ENCODE results near the gene HTT. TPM values are rescaled to one million over a fixed set of nuclear protein-coding genes. Genes with fewer than 3 reads are reported as not detected.

HTT gene
- total and polyA plus RNA-seq, 10 of the 15 experiments (the other 5 are each of a cell fraction or from before 2014, with no cell fraction given), result 3.3 to 113 (median 43.3) TPM

GRCh38 chr4:3130826-3131225 is 56.3 kb downstream of the HTT start:
- BruUV-seq (replicated peaks), result no TSS peak
- no peak overlapping the region for H3K4me3 ChIP-seq
- RAD21 ChIA-PET (ENCODE audit: unreplicated experiment), result no interaction called here
- FAIRE-seq, result no peak
- POLR2A ChIA-PET, result no interaction called here
- no peak overlapping the region for H3K9ac ChIP-seq (ENCODE audit: control insufficient read depth, insufficient read depth, low read length)
- CTCF ChIA-PET, result no interaction called here
- no peak overlapping the region for H2AFZ ChIP-seq (ENCODE audit: control insufficient read depth, low read depth, low read length)
- no peaks in the 10 kb centered on the region for H3K79me2 ChIP-seq (ENCODE audit: control insufficient read depth, insufficient read depth, low read length)
- WGBS (ENCODE audit: insufficient coverage, insufficient replicate concordance, low lambda C conversion rate, missing lambda C conversion rate), result 94% methylated on average over 4 of the region's 4 CpGs
- no peaks in the 10 kb centered on the region for H3K27me3 ChIP-seq (replicated peaks in 1 of 2; ENCODE audit: control insufficient read depth in 2 of 2, insufficient read depth in 2 of 2, low read length in 1 of 2)
- no peak for ATAC-seq
- SMC1A ChIA-PET (ENCODE audit: uncharacterized antibody, unreplicated experiment), result no interaction called here
- no peak for DNase-seq (ENCODE audit: low read depth, low spot score)
- TF ChIP-seq POLR2A (IDR thresholded peaks at IDR 0.05; ENCODE audit: low read depth, low read length), result 0 out of 2 replicates have a peak, but pooled peaks have one; percentile 10
- no peak for TF ChIP-seq CHD2 (IDR thresholded peaks at IDR 0.05; ENCODE audit: borderline replicate concordance, low read depth, low read length)
- intact Hi-C loops (cut with micrococcal nuclease; ENCODE audit: unreplicated experiment) (no loop called here), in situ Hi-C loops (cut with MboI) (no loop called here)
- H3K4me2 ChIP-seq (ENCODE audit: control insufficient read depth, insufficient read depth), result no peak overlapping the region
- H3K27ac ChIP-seq (ENCODE audit: control insufficient read depth, insufficient read depth), result no peak overlapping the region
- H4K20me1 ChIP-seq (ENCODE audit: control insufficient read depth, insufficient read depth), result no peaks in the 10 kb centered on the region
- peaks cover 38 to 61% of the 10 kb centered on the region in 2 experiments for H3K36me3 ChIP-seq (ENCODE audit: control insufficient read depth in 2 of 2, insufficient read depth in 2 of 2, low read length in 1 of 2)
- no peaks in the 10 kb centered on the region for H3K4me1 ChIP-seq (ENCODE audit: control insufficient read depth, insufficient read depth, low read length)
- H3K9me3 ChIP-seq (replicated peaks; ENCODE audit: control insufficient read depth, insufficient read depth, low read length), result no peaks in the 10 kb centered on the region

GRCh38 chr4:3134201-3134600 is 59.7 kb downstream of the HTT start:
- Histone ChIP-seq H3K9ac (ENCODE audit: control insufficient read depth, insufficient read depth, low read length) (no peak overlapping the region), H4K20me1 (ENCODE audit: control insufficient read depth, insufficient read depth) (no peaks in the 10 kb centered on the region), H2AFZ (ENCODE audit: control insufficient read depth, low read depth, low read length) (no peak overlapping the region), H3K27me3 (replicated peaks in 1 of 2; ENCODE audit: control insufficient read depth in 2 of 2, insufficient read depth in 2 of 2, low read length in 1 of 2) (no peaks in the 10 kb centered on the region), H3K79me2 (ENCODE audit: control insufficient read depth, insufficient read depth, low read length) (no peaks in the 10 kb centered on the region), H3K4me3 (no peak overlapping the region), H3K36me3 (ENCODE audit: control insufficient read depth in 2 of 2, insufficient read depth in 2 of 2, low read length in 1 of 2) (peaks cover 29 to 65% of the 10 kb centered on the region in 2 experiments), H3K4me2 (ENCODE audit: control insufficient read depth, insufficient read depth) (no peak overlapping the region), H3K9me3 (replicated peaks; ENCODE audit: control insufficient read depth, insufficient read depth, low read length) (no peaks in the 10 kb centered on the region), H3K27ac (ENCODE audit: control insufficient read depth, insufficient read depth) (no peak overlapping the region), H3K4me1 (ENCODE audit: control insufficient read depth, insufficient read depth, low read length) (no peaks in the 10 kb centered on the region)
- POLR2A ChIA-PET, result no interaction called here
- SMC1A ChIA-PET (ENCODE audit: uncharacterized antibody, unreplicated experiment), result interaction anchor here (0.7 to 4.2 kb wide), 7 partner anchors 11 to 57 kb away, joined by 3 to 12 read pairs (median 5); no protein-coding TSS in a partner anchor
- WGBS (ENCODE audit: insufficient coverage, insufficient replicate concordance, low lambda C conversion rate, missing lambda C conversion rate), result 100% methylated on average over 5 of the region's 5 CpGs
- no TSS peak for BruUV-seq (replicated peaks)
- CTCF ChIA-PET, result interaction anchor here (1.1 to 1.6 kb wide), 6 partner anchors 11 to 156 kb away, joined by 3 to 7 read pairs (median 4); no protein-coding TSS in a partner anchor
- no peak for TF ChIP-seq SIX5 (IDR thresholded peaks at IDR 0.05; ENCODE audit: low read depth, low read length, severe bottlenecking)
- RAD21 ChIA-PET (ENCODE audit: unreplicated experiment), result interaction anchor here (1.2 kb wide), 1 partner anchor 21 kb away, joined by 4 read pairs; no protein-coding TSS in a partner anchor
- no peak for FAIRE-seq
- DNase-seq (ENCODE audit: low read depth, low spot score), result no peak
- intact Hi-C loops (cut with micrococcal nuclease; ENCODE audit: unreplicated experiment) (no loop called here), in situ Hi-C loops (cut with MboI) (no loop called here)
- ATAC-seq, result no peak

All from GM12878 (cell line).